Measurements from ENCODE around the gene CPVL.

DNA sequence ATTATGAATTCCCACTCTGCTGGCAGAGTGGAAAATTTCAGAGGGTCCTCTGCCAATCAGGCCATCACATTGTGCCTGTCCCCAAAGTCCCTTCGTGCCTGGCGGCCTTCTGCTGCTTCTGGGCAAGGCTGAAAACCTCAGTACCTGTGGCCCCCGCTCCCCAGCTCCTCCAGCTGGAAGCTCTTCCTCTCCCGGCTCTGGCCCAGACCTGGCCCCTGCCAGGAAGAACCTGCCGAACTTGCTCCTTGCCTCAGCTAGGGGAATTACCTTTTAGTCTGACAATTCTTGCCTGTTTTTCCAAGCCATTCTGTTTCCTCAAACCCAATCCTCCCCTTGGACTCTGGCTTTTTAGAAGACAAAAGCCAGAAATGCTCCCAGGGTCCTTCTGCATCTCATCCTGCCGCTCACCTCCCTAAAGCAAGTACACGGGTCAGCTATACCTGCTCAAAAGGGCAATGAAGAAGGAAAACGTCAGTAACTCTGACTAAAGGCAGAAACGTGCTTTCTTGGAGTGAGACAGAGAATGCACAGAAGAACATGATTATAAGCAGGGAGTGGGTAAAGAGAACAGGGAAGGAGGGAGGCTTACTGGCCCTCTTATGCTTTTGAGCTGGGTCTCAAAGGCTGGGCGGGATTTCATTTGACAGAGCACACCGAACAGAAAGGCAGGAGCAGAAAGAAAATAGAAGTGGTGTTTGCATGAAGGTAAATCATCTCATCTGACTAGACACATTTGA, 160.1 kb downstream of the CPVL start:
- TF ChIP-seq GATA2 (IDR thresholded peaks at IDR 0.05; ENCODE audit: low read depth, low read length): no peak
- TF ChIP-seq GATA3 (IDR thresholded peaks at IDR 0.05; ENCODE audit: low read depth, low read length): no peak

Data from SH-SY5Y (cell line).